Testis (tissue), 2 donors: ENCODE measurements around the gene CDC20.

Experiments used
- POLR2A ChIP-seq: fragments of 450-650 bp; IDR thresholded peaks from one replicate; pipeline ENCODE4 v1.6.1; 2017; ENCODE audit warnings: antibody characterized with exemption, mild to moderate bottlenecking, moderate library complexity
- TF ChIP-seq, protein P1 (sequence below), 3 experiments: fragments of 450-650 bp in 2 of 3; fragments of 200-600 bp in 1 of 3; sonication (generic) in 1 of 3; IDR thresholded peaks; one replicate each; pipeline ENCODE4 v1.5.1; 2016 to 2019; ENCODE audit warnings: antibody characterized with exemption in 3 of 3, mild to moderate bottlenecking in 2 of 3, moderate library complexity in 1 of 3

DNA sequence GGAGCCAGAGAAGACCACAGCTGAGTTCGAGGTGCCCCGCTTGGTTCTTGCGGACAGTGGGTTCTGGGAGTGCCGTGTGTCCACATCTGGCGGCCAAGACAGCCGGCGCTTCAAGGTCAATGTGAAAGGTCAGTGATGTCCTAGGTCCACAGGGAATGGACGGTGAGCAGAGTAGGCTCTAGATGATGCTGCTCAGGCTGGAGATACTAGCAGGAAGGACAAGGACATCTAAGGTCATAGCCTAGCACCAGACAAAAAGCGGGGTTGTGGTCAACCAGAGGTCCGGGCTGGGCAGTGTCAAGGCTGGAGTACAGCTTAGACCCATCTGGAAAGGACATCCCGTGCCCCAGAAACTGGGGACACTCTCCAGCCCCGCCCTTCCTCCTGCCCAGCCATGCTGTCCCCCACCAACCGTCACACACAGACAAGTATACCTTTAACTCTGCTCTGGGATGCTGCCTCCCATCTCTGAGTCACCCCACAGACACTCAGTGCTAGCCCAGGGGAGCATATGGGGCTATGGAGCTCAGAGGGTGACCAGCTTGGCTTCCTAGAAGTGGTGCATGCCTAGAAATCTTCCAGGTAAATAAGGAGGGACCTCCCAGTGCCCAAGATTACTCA is 49.3 kb upstream of the CDC20 start:
- TF ChIP-seq, protein P1, sequence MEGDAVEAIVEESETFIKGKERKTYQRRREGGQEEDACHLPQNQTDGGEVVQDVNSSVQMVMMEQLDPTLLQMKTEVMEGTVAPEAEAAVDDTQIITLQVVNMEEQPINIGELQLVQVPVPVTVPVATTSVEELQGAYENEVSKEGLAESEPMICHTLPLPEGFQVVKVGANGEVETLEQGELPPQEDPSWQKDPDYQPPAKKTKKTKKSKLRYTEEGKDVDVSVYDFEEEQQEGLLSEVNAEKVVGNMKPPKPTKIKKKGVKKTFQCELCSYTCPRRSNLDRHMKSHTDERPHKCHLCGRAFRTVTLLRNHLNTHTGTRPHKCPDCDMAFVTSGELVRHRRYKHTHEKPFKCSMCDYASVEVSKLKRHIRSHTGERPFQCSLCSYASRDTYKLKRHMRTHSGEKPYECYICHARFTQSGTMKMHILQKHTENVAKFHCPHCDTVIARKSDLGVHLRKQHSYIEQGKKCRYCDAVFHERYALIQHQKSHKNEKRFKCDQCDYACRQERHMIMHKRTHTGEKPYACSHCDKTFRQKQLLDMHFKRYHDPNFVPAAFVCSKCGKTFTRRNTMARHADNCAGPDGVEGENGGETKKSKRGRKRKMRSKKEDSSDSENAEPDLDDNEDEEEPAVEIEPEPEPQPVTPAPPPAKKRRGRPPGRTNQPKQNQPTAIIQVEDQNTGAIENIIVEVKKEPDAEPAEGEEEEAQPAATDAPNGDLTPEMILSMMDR (IDR thresholded peaks at IDR 0.05), result no peak
- no peak for TF ChIP-seq POLR2A
